HG02588 (cell line): ENCODE measurements around the gene TTC12.

ENCODE experiments used
- ATAC-seq: cut with Tn5 transposase; IDR thresholded peaks from one replicate; pipeline ENCODE4 v1.9.1; 2021; ENCODE audit warnings: mild to moderate bottlenecking, moderate library complexity; ENCODE audit not compliant: unreplicated experiment

Gene TTC12

GRCh38 chr11:113373306-113373705 is 58.9 kb downstream of the TTC12 start:
- ATAC-seq: no peak

- no peak for ATAC-seq
Observed at GRCh38 chr11:113373981-113374560, 59.7 kb downstream of the TTC12 start.

- ATAC-seq: no peak
Observed at GRCh38 chr11:113375402-113375801, 61.0 kb downstream of the TTC12 start.

- ATAC-seq: no peak
Observed at GRCh38 chr11:113376156-113376555, 61.8 kb downstream of the TTC12 start.

- ATAC-seq: no peak
Observed at GRCh38 chr11:113377681-113378412, 63.5 kb downstream of the TTC12 start.

GRCh38 chr11:113378692-113379091 is 64.3 kb downstream of the TTC12 start:
- ATAC-seq: no peak

- ATAC-seq: no peak
Observed at GRCh38 chr11:113382121-113382520, 67.7 kb downstream of the TTC12 start.

- ATAC-seq: no peak
Observed at GRCh38 chr11:113384551-113384950, 70.2 kb downstream of the TTC12 start.

GRCh38 chr11:113385749-113386148 is 71.4 kb downstream of the TTC12 start:
- no peak for ATAC-seq

GRCh38 chr11:113386866-113387265 is 72.5 kb downstream of the TTC12 start:
- no peak for ATAC-seq

- ATAC-seq: no peak
Observed at GRCh38 chr11:113387605-113388211, 73.3 kb downstream of the TTC12 start, which contains the start of gene ANKK1. Gene ANKK1, plus strand, starts transcription at chr11:113387779. Its CDS starts 106 bp downstream, at chr11:113387885.

- no peak for ATAC-seq
Observed at GRCh38 chr11:113389272-113389671, 74.9 kb downstream of the TTC12 start.

GRCh38 chr11:113392236-113392921 is 78.0 kb downstream of the TTC12 start:
- ATAC-seq: no peak

GRCh38 chr11:113393501-113393985 is 79.2 kb downstream of the TTC12 start:
- no peak for ATAC-seq

- no peak for ATAC-seq
Observed at GRCh38 chr11:113394919-113395318, 80.5 kb downstream of the TTC12 start.

GRCh38 chr11:113395782-113396336 is 81.5 kb downstream of the TTC12 start:
- ATAC-seq: no peak

- ATAC-seq: no peak
Observed at GRCh38 chr11:113396690-113397089, 82.3 kb downstream of the TTC12 start.

GRCh38 chr11:113397212-113397611 is 82.8 kb downstream of the TTC12 start:
- no peak for ATAC-seq

- ATAC-seq: no peak
Observed at GRCh38 chr11:113397821-113398220, 83.4 kb downstream of the TTC12 start.

- no peak for ATAC-seq
Observed at GRCh38 chr11:113398669-113399430, 84.5 kb downstream of the TTC12 start.
